Measurements from ENCODE around the gene PRPF6. TPM values are rescaled to one million over a fixed set of nuclear protein-coding genes. Genes with fewer than 3 reads are reported as not detected.

Gene PRPF6
- total RNA-seq, 4 donors from 2014 or later, result 39.3 to 68.4 (median 47.7) TPM

- Histone ChIP-seq H3K9me3 (no peaks in the 10 kb centered on the region), H3K4me1 (no peaks in the 10 kb centered on the region), H3K27me3 (peaks cover 12 to 14% (median 14%) of the 10 kb centered on the region in 3 donors), H3K27ac (no peak overlapping the region), H3K36me3 (peaks cover 0 to 58% of the 10 kb centered on the region in 2 donors), H3K4me3 (no peak overlapping the region)
- intact Hi-C loops (cut with DNase I; ENCODE audit: low total_unique reads), result no loop called here
- TF ChIP-seq, protein P1, sequence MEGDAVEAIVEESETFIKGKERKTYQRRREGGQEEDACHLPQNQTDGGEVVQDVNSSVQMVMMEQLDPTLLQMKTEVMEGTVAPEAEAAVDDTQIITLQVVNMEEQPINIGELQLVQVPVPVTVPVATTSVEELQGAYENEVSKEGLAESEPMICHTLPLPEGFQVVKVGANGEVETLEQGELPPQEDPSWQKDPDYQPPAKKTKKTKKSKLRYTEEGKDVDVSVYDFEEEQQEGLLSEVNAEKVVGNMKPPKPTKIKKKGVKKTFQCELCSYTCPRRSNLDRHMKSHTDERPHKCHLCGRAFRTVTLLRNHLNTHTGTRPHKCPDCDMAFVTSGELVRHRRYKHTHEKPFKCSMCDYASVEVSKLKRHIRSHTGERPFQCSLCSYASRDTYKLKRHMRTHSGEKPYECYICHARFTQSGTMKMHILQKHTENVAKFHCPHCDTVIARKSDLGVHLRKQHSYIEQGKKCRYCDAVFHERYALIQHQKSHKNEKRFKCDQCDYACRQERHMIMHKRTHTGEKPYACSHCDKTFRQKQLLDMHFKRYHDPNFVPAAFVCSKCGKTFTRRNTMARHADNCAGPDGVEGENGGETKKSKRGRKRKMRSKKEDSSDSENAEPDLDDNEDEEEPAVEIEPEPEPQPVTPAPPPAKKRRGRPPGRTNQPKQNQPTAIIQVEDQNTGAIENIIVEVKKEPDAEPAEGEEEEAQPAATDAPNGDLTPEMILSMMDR (IDR thresholded peaks at IDR 0.05 in 4 of 5, conservative IDR thresholded peaks at IDR 0.05 in 1 of 5), result no peak
- TF ChIP-seq POLR2A (IDR thresholded peaks at IDR 0.05), result no peak
- no peak for ATAC-seq
- DNase-seq, result no peak
- in situ Hi-C loops (cut with MboI; ENCODE audit: low sequenced_read_pairs in 4 of 4), result no loop called here
Measured at GRCh38 chr20:64032706-64033624, 52.0 kb downstream of the PRPF6 start.

DNA sequence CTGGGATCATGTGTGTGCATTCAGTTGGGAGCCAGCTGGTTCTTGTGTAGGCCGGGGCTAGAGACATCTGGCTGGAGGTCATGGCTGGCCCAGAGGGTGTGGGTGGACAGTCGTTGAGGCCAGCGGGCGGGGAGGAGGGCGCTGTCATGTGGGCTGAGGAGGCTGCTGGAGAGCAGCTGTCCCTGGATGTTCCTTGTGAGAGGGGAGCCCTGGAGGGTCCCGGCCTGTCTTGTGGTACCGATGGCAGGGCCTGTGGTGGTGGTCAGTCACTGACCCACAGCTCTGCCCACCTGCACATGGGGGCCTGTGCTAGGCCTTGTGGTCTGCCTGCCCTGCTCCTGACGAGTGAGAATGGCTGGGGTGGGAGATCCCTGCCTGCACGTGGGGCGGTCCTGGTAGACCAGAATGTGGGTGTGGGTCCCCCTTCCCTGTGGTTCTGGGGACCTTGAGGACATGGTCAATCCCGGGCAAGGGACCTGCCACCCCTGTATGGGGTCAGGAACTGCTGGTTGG, 53.1 kb downstream of the PRPF6 start:
- DNase-seq, result no peak
- Histone ChIP-seq H3K9me3 (no peaks in the 10 kb centered on the region), H3K27ac (no peak overlapping the region), H3K36me3 (peaks cover 0 to 47% of the 10 kb centered on the region in 2 donors), H3K4me3 (no peak overlapping the region), H3K27me3 (peaks cover 17 to 23% (median 17%) of the 10 kb centered on the region in 3 donors), H3K4me1 (peaks cover 0 to 4% of the 10 kb centered on the region in 2 donors)
- ATAC-seq, result no peak
- no peak for TF ChIP-seq POLR2A (IDR thresholded peaks at IDR 0.05)
- TF ChIP-seq, protein P1 (IDR thresholded peaks at IDR 0.05 in 4 of 5, conservative IDR thresholded peaks at IDR 0.05 in 1 of 5), result no peak
- in situ Hi-C loops (cut with MboI; ENCODE audit: low sequenced_read_pairs in 4 of 4), result no loop called here
- intact Hi-C loops (cut with DNase I; ENCODE audit: low total_unique reads), result no loop called here

DNA sequence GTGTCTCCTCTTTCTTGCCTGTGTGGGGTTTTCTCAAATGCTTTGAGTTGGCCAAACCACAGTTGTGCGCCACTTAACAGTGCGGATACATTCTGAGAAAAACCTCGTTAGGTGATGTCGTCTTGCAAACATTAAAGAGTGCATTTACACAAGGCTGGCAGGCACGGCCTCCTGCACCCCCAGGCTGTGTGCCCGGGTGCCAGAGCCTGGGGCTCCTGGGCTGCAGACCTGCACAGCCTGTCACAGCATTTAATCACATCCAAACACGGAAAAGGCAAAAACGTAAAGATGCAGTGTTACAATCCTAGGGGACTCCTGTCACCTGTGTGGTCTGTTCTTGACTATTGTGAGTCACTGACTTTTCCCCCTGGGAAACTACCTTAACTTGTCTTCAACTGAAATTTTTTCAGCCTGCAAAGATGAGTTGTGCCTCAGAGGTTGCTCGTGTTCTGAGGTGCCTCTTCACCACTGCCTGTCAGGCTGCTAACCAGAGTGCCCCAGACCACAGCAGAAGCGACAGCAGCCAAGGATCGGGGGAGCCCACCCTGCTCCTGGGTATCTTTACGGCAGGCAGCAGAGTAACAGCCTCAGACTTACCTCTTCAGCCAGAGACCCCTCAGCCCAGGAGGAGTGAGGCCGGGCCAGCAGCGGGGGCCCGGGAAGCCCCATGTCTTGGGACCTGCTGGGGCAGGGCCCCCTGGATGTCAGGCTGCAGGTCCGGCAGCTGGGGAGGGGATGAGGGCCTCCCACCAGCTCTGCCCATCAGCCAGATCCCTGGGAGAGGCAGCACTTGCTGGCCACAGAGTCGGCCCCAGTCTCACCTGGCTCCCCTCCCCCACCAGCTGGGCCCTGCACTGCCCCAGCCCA, 54.4 kb downstream of the PRPF6 start:
- H3K27me3 ChIP-seq, result peaks cover 27 to 32% (median 29%) of the 10 kb centered on the region in 3 donors
- in situ Hi-C loops (cut with MboI; ENCODE audit: low sequenced_read_pairs in 4 of 4), result no loop called here
- peaks cover 0 to 35% of the 10 kb centered on the region in 2 donors for H3K36me3 ChIP-seq
- ATAC-seq (no peak), DNase-seq (no peak)
- H3K4me3 ChIP-seq, result no peak overlapping the region
- H3K9me3 ChIP-seq, result no peaks in the 10 kb centered on the region
- intact Hi-C loops (cut with DNase I; ENCODE audit: low total_unique reads), result no loop called here
- peaks cover 0 to 8% of the 10 kb centered on the region in 2 donors for H3K4me1 ChIP-seq
- no peak overlapping the region for H3K27ac ChIP-seq
- TF ChIP-seq POLR2A (IDR thresholded peaks at IDR 0.05), result no peak
- TF ChIP-seq, protein P1 (IDR thresholded peaks at IDR 0.05 in 4 of 5, conservative IDR thresholded peaks at IDR 0.05 in 1 of 5), result no peak

DNA sequence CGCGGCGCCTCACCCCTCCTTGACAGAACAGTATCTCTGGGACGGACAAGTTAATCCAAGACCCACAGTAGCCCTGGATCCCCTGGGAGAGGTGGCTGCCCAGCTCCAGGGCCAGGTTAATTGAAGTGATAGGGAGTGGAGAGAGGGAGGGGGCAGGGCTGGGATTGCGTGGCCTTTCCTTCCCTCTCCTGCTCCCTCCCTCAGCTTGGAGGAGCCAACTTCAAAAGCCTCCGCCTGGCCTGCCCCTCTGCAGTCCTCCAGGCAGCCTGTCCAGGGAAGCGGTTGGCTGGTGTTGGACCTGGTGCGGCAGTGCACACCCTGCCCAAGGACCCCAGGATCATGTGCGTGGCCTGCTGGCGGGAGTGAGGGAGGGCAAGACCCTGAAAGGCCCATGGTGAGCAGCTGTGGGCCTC, 55.0 kb downstream of the PRPF6 start, which contains the start of gene C20orf204:
TSS of gene C20orf204 (plus strand) at position 250 of the 413 bp plus-strand sequence. CDS start at position 392, 142 bp downstream.
- intact Hi-C loops (cut with DNase I; ENCODE audit: low total_unique reads), result no loop called here
- no peak for DNase-seq
- Histone ChIP-seq H3K4me1 (peaks cover 0 to 8% of the 10 kb centered on the region in 2 donors), H3K9me3 (no peaks in the 10 kb centered on the region), H3K27ac (no peak within 1 kb of the TSS), H3K27me3 (peaks cover 27 to 38% (median 35%) of the 10 kb centered on the region in 3 donors), H3K36me3 (peaks cover 0 to 28% of the 10 kb centered on the region in 2 donors), H3K4me3 (no peak within 1 kb of the TSS)
- in situ Hi-C loops (cut with MboI; ENCODE audit: low sequenced_read_pairs in 4 of 4), result no loop called here
- ATAC-seq, result no peak
- no peak for TF ChIP-seq POLR2A (IDR thresholded peaks at IDR 0.05)
- TF ChIP-seq, protein P1 (IDR thresholded peaks at IDR 0.05 in 4 of 5, conservative IDR thresholded peaks at IDR 0.05 in 1 of 5), result no peak

Measured in gastrocnemius medialis (tissue), 4 donors.